Measurements from ENCODE around the gene SAP30. TPM values are rescaled to one million over a fixed set of nuclear protein-coding genes. Genes with fewer than 3 reads are reported as not detected.
A peak's percentile ranks its signal among the peaks of the same experiment; 100 is the strongest.

SAP30 gene
- total RNA-seq, 1 donor from 2014 or later, result 23.7 TPM

GRCh38 chr4:173415092-173415491, 44.3 kb downstream of the SAP30 start:
- no peak overlapping the region for H3K27ac Mint-ChIP-seq
- no peak overlapping the region for H3K4me3 Mint-ChIP-seq (ENCODE audit: low read depth)
- no peak for DNase-seq (ENCODE audit: low spot score, unreplicated experiment)
- no peak for TF ChIP-seq CTCF (IDR thresholded peaks at IDR 0.05; ENCODE audit: unreplicated experiment)
- no peaks in the 10 kb centered on the region for H3K27me3 Mint-ChIP-seq
- H3K36me3 Mint-ChIP-seq (ENCODE audit: insufficient read depth), result peaks cover 2% of the 10 kb centered on the region
- no peaks in the 10 kb centered on the region for H3K9me3 Mint-ChIP-seq (ENCODE audit: low read depth)
- peaks cover 2% of the 10 kb centered on the region for H3K4me1 Mint-ChIP-seq (ENCODE audit: low read depth)

- H3K4me3 Mint-ChIP-seq (ENCODE audit: low read depth), result no peak overlapping the region
- peaks cover 2% of the 10 kb centered on the region for H3K36me3 Mint-ChIP-seq (ENCODE audit: insufficient read depth)
- TF ChIP-seq CTCF (IDR thresholded peaks at IDR 0.05; ENCODE audit: unreplicated experiment), result no peak
- DNase-seq (ENCODE audit: low spot score, unreplicated experiment), result no peak
- no peaks in the 10 kb centered on the region for H3K9me3 Mint-ChIP-seq (ENCODE audit: low read depth)
- H3K27ac Mint-ChIP-seq, result peak overlapping the region; percentile 50
- H3K4me1 Mint-ChIP-seq (ENCODE audit: low read depth), result peaks cover 5% of the 10 kb centered on the region
- H3K27me3 Mint-ChIP-seq, result no peaks in the 10 kb centered on the region
Measured at GRCh38 chr4:173415885-173416653, 45.3 kb downstream of the SAP30 start.

- no peak for DNase-seq (ENCODE audit: low spot score, unreplicated experiment)
- Mint-ChIP-seq H3K27ac (no peak overlapping the region), H3K27me3 (no peaks in the 10 kb centered on the region), H3K4me1 (ENCODE audit: low read depth) (peaks cover 5% of the 10 kb centered on the region), H3K36me3 (ENCODE audit: insufficient read depth) (peaks cover 1% of the 10 kb centered on the region), H3K9me3 (ENCODE audit: low read depth) (no peaks in the 10 kb centered on the region), H3K4me3 (ENCODE audit: low read depth) (no peak overlapping the region)
- no peak for TF ChIP-seq CTCF (IDR thresholded peaks at IDR 0.05; ENCODE audit: unreplicated experiment)
Measured at GRCh38 chr4:173417833-173418232, 47.1 kb downstream of the SAP30 start.

GRCh38 chr4:173418639-173419038, 47.9 kb downstream of the SAP30 start:
- no peaks in the 10 kb centered on the region for H3K27me3 Mint-ChIP-seq
- H3K36me3 Mint-ChIP-seq (ENCODE audit: insufficient read depth), result peaks cover 1% of the 10 kb centered on the region
- DNase-seq (ENCODE audit: low spot score, unreplicated experiment), result no peak
- no peak overlapping the region for H3K27ac Mint-ChIP-seq
- H3K4me1 Mint-ChIP-seq (ENCODE audit: low read depth), result peaks cover 5% of the 10 kb centered on the region
- H3K4me3 Mint-ChIP-seq (ENCODE audit: low read depth), result no peak overlapping the region
- TF ChIP-seq CTCF (IDR thresholded peaks at IDR 0.05; ENCODE audit: unreplicated experiment), result no peak
- no peaks in the 10 kb centered on the region for H3K9me3 Mint-ChIP-seq (ENCODE audit: low read depth)

GRCh38 chr4:173420324-173420752, 49.6 kb downstream of the SAP30 start:
- Mint-ChIP-seq H3K4me1 (ENCODE audit: low read depth) (peaks cover 3% of the 10 kb centered on the region), H3K27me3 (no peaks in the 10 kb centered on the region), H3K27ac (no peak overlapping the region), H3K9me3 (ENCODE audit: low read depth) (no peaks in the 10 kb centered on the region), H3K4me3 (ENCODE audit: low read depth) (no peak overlapping the region), H3K36me3 (ENCODE audit: insufficient read depth) (peaks cover 1% of the 10 kb centered on the region)
- no peak for DNase-seq (ENCODE audit: low spot score, unreplicated experiment)
- TF ChIP-seq CTCF (IDR thresholded peaks at IDR 0.05; ENCODE audit: unreplicated experiment), result peak; percentile 61

Measured in progenitor cell of endocrine pancreas (in vitro differentiated cells).